GM10266 (cell line): ENCODE measurements around the gene CALR3.

Source experiments
- DNase-seq: peaks from one replicate; pipeline ENCODE4 v3.0.0; 2012; ENCODE audit errors: extremely low spot score
- TF ChIP-seq, protein P1 (sequence below): IDR thresholded peaks from 2 replicates; pipeline ENCODE4 v1.5.1; 2012; ENCODE audit warnings: mild to moderate bottlenecking, low read depth; ENCODE audit not compliant: control insufficient read depth, insufficient read depth; ENCODE audit errors: missing control alignments

CALR3 gene

GRCh38 chr19:16457954-16458331 lies 38.0 kb downstream of the CALR3 start:
- TF ChIP-seq, protein P1, sequence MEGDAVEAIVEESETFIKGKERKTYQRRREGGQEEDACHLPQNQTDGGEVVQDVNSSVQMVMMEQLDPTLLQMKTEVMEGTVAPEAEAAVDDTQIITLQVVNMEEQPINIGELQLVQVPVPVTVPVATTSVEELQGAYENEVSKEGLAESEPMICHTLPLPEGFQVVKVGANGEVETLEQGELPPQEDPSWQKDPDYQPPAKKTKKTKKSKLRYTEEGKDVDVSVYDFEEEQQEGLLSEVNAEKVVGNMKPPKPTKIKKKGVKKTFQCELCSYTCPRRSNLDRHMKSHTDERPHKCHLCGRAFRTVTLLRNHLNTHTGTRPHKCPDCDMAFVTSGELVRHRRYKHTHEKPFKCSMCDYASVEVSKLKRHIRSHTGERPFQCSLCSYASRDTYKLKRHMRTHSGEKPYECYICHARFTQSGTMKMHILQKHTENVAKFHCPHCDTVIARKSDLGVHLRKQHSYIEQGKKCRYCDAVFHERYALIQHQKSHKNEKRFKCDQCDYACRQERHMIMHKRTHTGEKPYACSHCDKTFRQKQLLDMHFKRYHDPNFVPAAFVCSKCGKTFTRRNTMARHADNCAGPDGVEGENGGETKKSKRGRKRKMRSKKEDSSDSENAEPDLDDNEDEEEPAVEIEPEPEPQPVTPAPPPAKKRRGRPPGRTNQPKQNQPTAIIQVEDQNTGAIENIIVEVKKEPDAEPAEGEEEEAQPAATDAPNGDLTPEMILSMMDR = no peak
- DNase-seq = no peak

GRCh38 chr19:16457195-16457953 lies 38.6 kb downstream of the CALR3 start:
- no peak for DNase-seq
- TF ChIP-seq, protein P1 = no peak

- no peak for DNase-seq
- TF ChIP-seq, protein P1 = no peak
These were observed 39.2 kb downstream of the CALR3 start for GRCh38 chr19:16456652-16457194.

GRCh38 chr19:16455489-16455888 lies 40.5 kb downstream of the CALR3 start:
- TF ChIP-seq, protein P1 = no peak
- no peak for DNase-seq

DNA sequence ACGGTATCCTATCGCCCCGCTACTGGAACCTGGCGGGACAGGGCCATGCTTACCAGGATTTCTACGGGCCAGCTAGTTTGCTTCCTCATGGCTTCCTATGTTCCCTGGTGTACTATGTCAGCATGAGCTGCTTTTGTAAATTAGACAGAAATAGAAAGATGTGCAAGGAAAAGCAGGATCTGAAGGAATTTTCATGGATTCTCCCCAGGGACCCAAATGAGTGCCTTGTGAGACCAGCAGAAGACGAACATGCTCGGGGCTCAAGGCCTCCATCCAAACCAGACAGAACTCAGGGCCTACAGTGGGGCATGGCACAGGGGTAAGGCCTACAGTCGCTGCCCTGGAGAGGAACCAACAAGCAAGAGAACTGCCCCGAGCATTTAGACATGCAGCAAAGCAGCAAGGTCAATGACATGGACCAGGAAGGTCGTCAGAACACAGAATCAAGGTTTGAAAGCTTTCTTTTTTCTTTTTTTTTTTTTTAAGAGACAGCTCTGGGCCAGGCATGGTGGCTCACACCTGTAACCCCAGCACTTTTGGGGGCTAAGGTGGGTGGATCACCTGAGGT lies 41.5 kb downstream of the CALR3 start:
- no peak for DNase-seq
- TF ChIP-seq, protein P1 = no peak

DNA sequence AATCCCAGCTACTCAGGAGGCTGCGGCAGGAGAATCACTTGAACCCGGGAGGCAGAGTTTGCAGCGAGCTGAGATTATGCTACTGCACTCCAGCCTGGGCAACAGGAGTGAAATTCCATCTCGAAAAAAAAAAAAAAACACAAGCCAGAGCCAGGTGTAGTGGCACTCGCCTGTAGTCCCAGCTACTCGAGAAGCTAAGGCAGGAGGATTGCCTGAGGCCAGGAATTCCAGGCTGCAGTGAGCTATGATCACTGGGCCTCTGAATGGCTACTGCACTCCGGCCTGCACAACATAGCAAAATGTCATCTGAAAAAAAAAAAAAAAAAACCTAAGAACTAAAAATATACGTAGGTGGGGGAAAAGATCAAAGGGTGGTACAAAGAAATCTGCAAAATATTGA lies 43.6 kb downstream of the CALR3 start:
- no peak for DNase-seq
- TF ChIP-seq, protein P1 = no peak
